Prostate gland (tissue), 1 donor: ENCODE measurements around the gene ALG12.

ENCODE experiments used
- POLR2A ChIP-seq: fragments of 450-650 bp; IDR thresholded peaks from one replicate; pipeline ENCODE4 v1.6.1; 2016; ENCODE audit warnings: antibody characterized with exemption, mild to moderate bottlenecking
- POLR2AphosphoS5 ChIP-seq: sonication (generic); formaldehyde crosslinking; IDR thresholded peaks from one replicate; pipeline ENCODE4 v1.6.1; 2017; ENCODE audit warnings: antibody characterized with exemption

DNA sequence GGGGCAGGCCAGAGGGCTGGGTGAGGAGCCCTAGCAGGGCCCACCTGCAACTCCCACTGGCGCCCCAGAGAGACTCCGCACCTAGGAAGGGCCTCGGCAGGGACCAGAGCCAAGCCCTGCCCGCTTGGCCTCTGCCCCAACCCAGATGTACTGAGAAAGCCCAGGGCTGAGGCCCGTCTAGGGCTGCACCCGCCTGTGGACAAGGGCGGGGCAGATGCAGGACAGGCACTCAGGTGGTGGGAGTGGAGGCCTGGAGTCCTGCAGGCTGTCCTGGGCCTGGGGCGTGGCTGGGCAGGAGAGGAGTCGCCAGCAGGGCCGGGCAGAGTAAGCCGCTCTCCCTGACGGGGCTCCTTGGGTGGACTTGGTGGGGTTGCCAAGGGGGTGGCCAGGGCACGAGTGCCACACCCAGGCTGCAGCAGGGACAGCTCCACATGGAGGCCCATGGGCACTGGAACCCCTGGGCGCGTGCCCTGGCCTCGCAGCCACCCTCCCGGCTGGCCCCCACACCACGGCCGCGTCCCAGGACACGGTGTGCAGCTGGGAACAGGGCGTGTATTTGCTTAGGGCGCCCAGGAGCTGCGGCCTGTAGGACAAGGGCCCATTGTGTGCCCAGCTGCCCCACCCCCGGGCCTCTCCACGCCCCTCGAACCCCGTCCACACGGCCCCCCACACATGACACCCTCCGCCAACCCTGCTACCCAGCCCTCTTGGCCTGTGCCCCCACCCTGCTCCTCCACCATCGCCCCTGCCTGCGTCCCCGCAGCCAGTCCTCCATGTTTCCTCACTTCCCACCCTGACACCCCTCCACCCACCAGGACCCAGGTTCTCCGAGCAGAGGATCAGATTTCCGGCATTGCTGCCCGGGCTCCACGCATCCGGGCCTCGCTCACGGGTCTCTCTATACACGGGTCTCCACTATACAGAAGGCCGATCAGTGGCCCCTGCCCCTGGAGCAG lies 31.0 kb upstream of the ALG12 start:
- TF ChIP-seq POLR2A = peak; percentile 68
- peak; percentile 82 for TF ChIP-seq POLR2AphosphoS5
